Activated T-helper 17 cell treated with anti-CD3 and anti-CD28 coated beads, Interleukin-2, amount 50 U/mL, for 72 hours (primary cell): ENCODE measurements around the gene HUWE1. TPM values are rescaled to one million over a fixed set of nuclear protein-coding genes. Genes with fewer than 3 reads are reported as not detected.

ENCODE experiments used
- ATAC-seq: fragments of 150-1000 bp; cut with Tn5 transposase; replicated peaks from 2 replicates; pipeline ENCODE4 v1.10.0; 2021; ENCODE audit warnings: mild to moderate bottlenecking, moderate library complexity
- H3K27ac Mint-ChIP-seq: one replicate; pipeline ENCODE4 v1.8.0; 2022; ENCODE audit warnings: mixed read lengths
- H3K27me3 Mint-ChIP-seq: one replicate; pipeline ENCODE4 v1.8.0; 2022; ENCODE audit warnings: mixed read lengths
- H3K36me3 Mint-ChIP-seq: one replicate; pipeline ENCODE4 v1.8.0; 2022; ENCODE audit warnings: low read depth, mild to moderate bottlenecking, mixed read lengths
- H3K4me1 Mint-ChIP-seq: one replicate; pipeline ENCODE4 v1.8.0; 2022; ENCODE audit warnings: mixed read lengths
- H3K4me3 Mint-ChIP-seq: one replicate; pipeline ENCODE4 v1.8.0; 2022; ENCODE audit warnings: mild to moderate bottlenecking, mixed read lengths
- H3K9me3 Mint-ChIP-seq: one replicate; pipeline ENCODE4 v1.8.0; 2022; ENCODE audit warnings: mixed read lengths
- total RNA-seq, 2 donors: library from RNA; stranded (reverse); gene quantifications; one replicate each; pipeline ENCODE4 v1.2.3, GENCODE V29; 2022

The HUWE1 gene
- total RNA-seq, 2 donors from 2014 or later, result 455 to 608 TPM

GRCh38 chrX:53669258-53669657 lies 17.3 kb downstream of the HUWE1 start:
- H3K27ac Mint-ChIP-seq, result no peak overlapping the region
- no peak overlapping the region for H3K4me3 Mint-ChIP-seq
- peaks cover 3% of the 10 kb centered on the region for H3K4me1 Mint-ChIP-seq
- ATAC-seq, result no peak
- H3K27me3 Mint-ChIP-seq, result no peaks in the 10 kb centered on the region
- H3K9me3 Mint-ChIP-seq, result no peaks in the 10 kb centered on the region
- peaks cover 97% of the 10 kb centered on the region for H3K36me3 Mint-ChIP-seq

GRCh38 chrX:53666171-53666570 lies 20.3 kb downstream of the HUWE1 start:
- Mint-ChIP-seq H3K9me3 (no peaks in the 10 kb centered on the region), H3K36me3 (peaks cover 97% of the 10 kb centered on the region), H3K4me1 (peaks cover 3% of the 10 kb centered on the region), H3K4me3 (no peak overlapping the region), H3K27ac (no peak overlapping the region), H3K27me3 (no peaks in the 10 kb centered on the region)
- ATAC-seq, result no peak

- Mint-ChIP-seq H3K27me3 (no peaks in the 10 kb centered on the region), H3K9me3 (no peaks in the 10 kb centered on the region), H3K4me1 (peaks cover 14% of the 10 kb centered on the region), H3K36me3 (peaks cover 100% of the 10 kb centered on the region), H3K4me3 (no peak overlapping the region), H3K27ac (no peak overlapping the region)
- no peak for ATAC-seq
Observed at GRCh38 chrX:53660004-53660403, 26.5 kb downstream of the HUWE1 start.

- no peak for ATAC-seq
- H3K27ac Mint-ChIP-seq, result no peak overlapping the region
- peaks cover 14% of the 10 kb centered on the region for H3K4me1 Mint-ChIP-seq
- peak overlapping the region; percentile 21 for H3K4me3 Mint-ChIP-seq
- peaks cover 100% of the 10 kb centered on the region for H3K36me3 Mint-ChIP-seq
- H3K27me3 Mint-ChIP-seq, result no peaks in the 10 kb centered on the region
- no peaks in the 10 kb centered on the region for H3K9me3 Mint-ChIP-seq
Observed at GRCh38 chrX:53659039-53659438, 27.5 kb downstream of the HUWE1 start.

- Mint-ChIP-seq H3K4me3 (no peak overlapping the region), H3K27me3 (no peaks in the 10 kb centered on the region), H3K36me3 (peaks cover 100% of the 10 kb centered on the region), H3K27ac (no peak overlapping the region), H3K9me3 (no peaks in the 10 kb centered on the region), H3K4me1 (peaks cover 15% of the 10 kb centered on the region)
- ATAC-seq, result no peak
Observed at GRCh38 chrX:53656845-53657244, 29.7 kb downstream of the HUWE1 start.

GRCh38 chrX:53654376-53654775 lies 32.1 kb downstream of the HUWE1 start:
- no peaks in the 10 kb centered on the region for H3K9me3 Mint-ChIP-seq
- H3K4me1 Mint-ChIP-seq, result peaks cover 18% of the 10 kb centered on the region
- peaks cover 100% of the 10 kb centered on the region for H3K36me3 Mint-ChIP-seq
- no peak for ATAC-seq
- no peak overlapping the region for H3K27ac Mint-ChIP-seq
- H3K27me3 Mint-ChIP-seq, result no peaks in the 10 kb centered on the region
- no peak overlapping the region for H3K4me3 Mint-ChIP-seq

GRCh38 chrX:53644751-53645150 lies 41.8 kb downstream of the HUWE1 start:
- Mint-ChIP-seq H3K9me3 (no peaks in the 10 kb centered on the region), H3K4me1 (no peaks in the 10 kb centered on the region), H3K4me3 (no peak overlapping the region), H3K36me3 (peaks cover 100% of the 10 kb centered on the region), H3K27ac (peak overlapping the region; percentile 50), H3K27me3 (no peaks in the 10 kb centered on the region)
- ATAC-seq, result no peak

GRCh38 chrX:53642337-53642736 lies 44.2 kb downstream of the HUWE1 start:
- ATAC-seq, result no peak
- no peaks in the 10 kb centered on the region for H3K4me1 Mint-ChIP-seq
- no peaks in the 10 kb centered on the region for H3K27me3 Mint-ChIP-seq
- no peaks in the 10 kb centered on the region for H3K9me3 Mint-ChIP-seq
- no peak overlapping the region for H3K27ac Mint-ChIP-seq
- peaks cover 100% of the 10 kb centered on the region for H3K36me3 Mint-ChIP-seq
- no peak overlapping the region for H3K4me3 Mint-ChIP-seq

GRCh38 chrX:53639257-53639656 lies 47.3 kb downstream of the HUWE1 start:
- no peaks in the 10 kb centered on the region for H3K4me1 Mint-ChIP-seq
- no peak for ATAC-seq
- peaks cover 97% of the 10 kb centered on the region for H3K36me3 Mint-ChIP-seq
- H3K9me3 Mint-ChIP-seq, result no peaks in the 10 kb centered on the region
- H3K27ac Mint-ChIP-seq, result no peak overlapping the region
- H3K4me3 Mint-ChIP-seq, result no peak overlapping the region
- H3K27me3 Mint-ChIP-seq, result no peaks in the 10 kb centered on the region

GRCh38 chrX:53637479-53637878 lies 49.0 kb downstream of the HUWE1 start:
- H3K4me3 Mint-ChIP-seq, result no peak overlapping the region
- H3K4me1 Mint-ChIP-seq, result no peaks in the 10 kb centered on the region
- no peak for ATAC-seq
- H3K27ac Mint-ChIP-seq, result no peak overlapping the region
- peaks cover 97% of the 10 kb centered on the region for H3K36me3 Mint-ChIP-seq
- H3K27me3 Mint-ChIP-seq, result no peaks in the 10 kb centered on the region
- no peaks in the 10 kb centered on the region for H3K9me3 Mint-ChIP-seq

GRCh38 chrX:53631156-53631555 lies 55.4 kb downstream of the HUWE1 start:
- no peak for ATAC-seq
- H3K9me3 Mint-ChIP-seq, result no peaks in the 10 kb centered on the region
- no peak overlapping the region for H3K4me3 Mint-ChIP-seq
- no peaks in the 10 kb centered on the region for H3K4me1 Mint-ChIP-seq
- H3K27me3 Mint-ChIP-seq, result no peaks in the 10 kb centered on the region
- H3K36me3 Mint-ChIP-seq, result peaks cover 97% of the 10 kb centered on the region
- no peak overlapping the region for H3K27ac Mint-ChIP-seq

- H3K4me1 Mint-ChIP-seq, result no peaks in the 10 kb centered on the region
- no peaks in the 10 kb centered on the region for H3K9me3 Mint-ChIP-seq
- peaks cover 97% of the 10 kb centered on the region for H3K36me3 Mint-ChIP-seq
- no peaks in the 10 kb centered on the region for H3K27me3 Mint-ChIP-seq
- H3K27ac Mint-ChIP-seq, result no peak overlapping the region
- ATAC-seq, result no peak
- H3K4me3 Mint-ChIP-seq, result no peak overlapping the region
Observed at GRCh38 chrX:53630261-53630660, 56.3 kb downstream of the HUWE1 start.

- Mint-ChIP-seq H3K4me3 (no peak overlapping the region), H3K36me3 (peaks cover 100% of the 10 kb centered on the region), H3K27me3 (no peaks in the 10 kb centered on the region), H3K9me3 (no peaks in the 10 kb centered on the region), H3K27ac (peak overlapping the region; percentile 78), H3K4me1 (peaks cover 6% of the 10 kb centered on the region)
- no peak for ATAC-seq
Observed at GRCh38 chrX:53622431-53622830, 64.1 kb downstream of the HUWE1 start.

- no peaks in the 10 kb centered on the region for H3K27me3 Mint-ChIP-seq
- H3K9me3 Mint-ChIP-seq, result no peaks in the 10 kb centered on the region
- H3K36me3 Mint-ChIP-seq, result peaks cover 100% of the 10 kb centered on the region
- H3K27ac Mint-ChIP-seq, result peak overlapping the region; percentile 78
- peak; percentile 81 for ATAC-seq
- peaks cover 6% of the 10 kb centered on the region for H3K4me1 Mint-ChIP-seq
- H3K4me3 Mint-ChIP-seq, result no peak overlapping the region
Observed at GRCh38 chrX:53621418-53621986, 65.0 kb downstream of the HUWE1 start.

GRCh38 chrX:53616946-53617345 lies 69.6 kb downstream of the HUWE1 start:
- peaks cover 100% of the 10 kb centered on the region for H3K36me3 Mint-ChIP-seq
- H3K27me3 Mint-ChIP-seq, result no peaks in the 10 kb centered on the region
- no peaks in the 10 kb centered on the region for H3K9me3 Mint-ChIP-seq
- peak overlapping the region; percentile 22 for H3K27ac Mint-ChIP-seq
- no peak overlapping the region for H3K4me3 Mint-ChIP-seq
- peaks cover 6% of the 10 kb centered on the region for H3K4me1 Mint-ChIP-seq
- ATAC-seq, result no peak

GRCh38 chrX:53606456-53606855 lies 80.1 kb downstream of the HUWE1 start:
- Mint-ChIP-seq H3K4me1 (peaks cover 5% of the 10 kb centered on the region), H3K9me3 (no peaks in the 10 kb centered on the region), H3K27me3 (no peaks in the 10 kb centered on the region), H3K27ac (no peak overlapping the region), H3K36me3 (peaks cover 100% of the 10 kb centered on the region), H3K4me3 (no peak overlapping the region)
- ATAC-seq, result no peak
